ENCODE measurements around the gene CERCAM. TPM values are rescaled to one million over a fixed set of nuclear protein-coding genes. Genes with fewer than 3 reads are reported as not detected.
A peak's percentile ranks its signal among the peaks of the same experiment; 100 is the strongest.
"Not testable (repeated sequence)": the region's sequence is repeated elsewhere in the genome, so short reads cannot be mapped to it uniquely, and the experiment has no call there.

The CERCAM gene
- total and polyA plus RNA-seq, 7 donors = 4.2 to 28.5 (median 18.2) TPM

GRCh38 chr9:128421482-128421996 is 882 bp downstream of the CERCAM start:
- peaks cover 0 to 27% (median 24%) of the 10 kb centered on the region in 4 donors for H3K4me1 ChIP-seq
- H3K27ac ChIP-seq = peak overlapping the region; percentile 75 to 92 (median 86)
- TF ChIP-seq EP300 (IDR thresholded peaks at IDR 0.05) = no peak
- TF ChIP-seq POLR2A (IDR thresholded peaks at IDR 0.05) = no peak
- TF ChIP-seq CTCF (IDR thresholded peaks at IDR 0.05) = no peak
- TF ChIP-seq POLR2AphosphoS5 (IDR thresholded peaks at IDR 0.05) = no peak
- intact Hi-C loops (cut with DNase I) = no loop called here
- H3K4me3 ChIP-seq = peak overlapping the region; percentile 74 to 100 (median 94)
- no peak for DNase-seq
- H3K9me3 ChIP-seq = no peaks in the 10 kb centered on the region
- peaks cover 0 to 13% (median 5%) of the 10 kb centered on the region in 4 donors for H3K36me3 ChIP-seq
- peaks cover 0 to 7% (median 0%) of the 10 kb centered on the region in 3 donors for H3K27me3 ChIP-seq
- 32 to 49% methylated on average over 11 of the region's 11 CpGs for WGBS, 2 donors

- H3K4me3 ChIP-seq; DNase-seq; intact Hi-C loops (cut with DNase I); H3K9me3 ChIP-seq; H3K27me3 ChIP-seq: not testable (repeated sequence)
- Histone ChIP-seq H3K4me1 (peaks cover 0 to 27% (median 24%) of the 10 kb centered on the region in 4 donors), H3K27ac (peak overlapping the region in 2 of 4 donors; percentile 75 to 82), H3K36me3 (peaks cover 0 to 13% (median 5%) of the 10 kb centered on the region in 4 donors)
- 68 to 89% methylated on average over 13 of the region's 13 CpGs for WGBS, 2 donors
These were observed 1.5 kb downstream of the CERCAM start for GRCh38 chr9:128422022-128422782.

- no peaks in the 10 kb centered on the region for H3K27me3 ChIP-seq
- intact Hi-C loops (cut with DNase I) = no loop called here
- peaks cover 0 to 27% (median 24%) of the 10 kb centered on the region in 4 donors for H3K4me1 ChIP-seq
- DNase-seq = no peak
- no peaks in the 10 kb centered on the region for H3K9me3 ChIP-seq
- H3K36me3 ChIP-seq = peaks cover 0 to 15% (median 5%) of the 10 kb centered on the region in 4 donors
- 70 to 76% methylated on average over 5 of the region's 5 CpGs for WGBS, 2 donors
- no peak overlapping the region for H3K27ac ChIP-seq
- no peak for TF ChIP-seq POLR2A (IDR thresholded peaks at IDR 0.05)
- no peak for TF ChIP-seq POLR2AphosphoS5 (IDR thresholded peaks at IDR 0.05)
- no peak for TF ChIP-seq CTCF (IDR thresholded peaks at IDR 0.05)
- no peak for TF ChIP-seq EP300 (IDR thresholded peaks at IDR 0.05)
- H3K4me3 ChIP-seq = no peak overlapping the region
These were observed 2.1 kb downstream of the CERCAM start for GRCh38 chr9:128422783-128423150.

- H3K27ac ChIP-seq; H3K27me3 ChIP-seq; H3K9me3 ChIP-seq; H3K4me3 ChIP-seq; DNase-seq; intact Hi-C loops (cut with DNase I): not testable (repeated sequence)
- WGBS, 2 donors = 46 to 76% methylated on average over 6 of the region's 6 CpGs
- Histone ChIP-seq H3K36me3 (peaks cover 0 to 17% (median 5%) of the 10 kb centered on the region in 4 donors), H3K4me1 (peaks cover 0 to 27% (median 24%) of the 10 kb centered on the region in 4 donors)
These were observed 2.7 kb downstream of the CERCAM start for GRCh38 chr9:128423356-128423755.

GRCh38 chr9:128424268-128424780 is 3.7 kb downstream of the CERCAM start:
- peaks cover 0 to 20% (median 18%) of the 10 kb centered on the region in 4 donors for H3K4me1 ChIP-seq
- H3K27me3 ChIP-seq = no peaks in the 10 kb centered on the region
- DNase-seq = no peak
- peaks cover 0 to 20% (median 5%) of the 10 kb centered on the region in 4 donors for H3K36me3 ChIP-seq
- H3K27ac ChIP-seq = no peak overlapping the region
- intact Hi-C loops (cut with DNase I) = no loop called here
- no peaks in the 10 kb centered on the region for H3K9me3 ChIP-seq
- 89 to 95% methylated on average over 15 of the region's 15 CpGs for WGBS, 2 donors
- TF ChIP-seq EP300 (IDR thresholded peaks at IDR 0.05) = no peak
- TF ChIP-seq POLR2AphosphoS5 (IDR thresholded peaks at IDR 0.05) = no peak
- TF ChIP-seq CTCF (IDR thresholded peaks at IDR 0.05) = no peak
- TF ChIP-seq POLR2A (IDR thresholded peaks at IDR 0.05) = no peak
- H3K4me3 ChIP-seq = no peak overlapping the region

Data from sigmoid colon (tissue), 7 donors.